Measurements from ENCODE around the gene COL3A1.

COL3A1 gene

DNA sequence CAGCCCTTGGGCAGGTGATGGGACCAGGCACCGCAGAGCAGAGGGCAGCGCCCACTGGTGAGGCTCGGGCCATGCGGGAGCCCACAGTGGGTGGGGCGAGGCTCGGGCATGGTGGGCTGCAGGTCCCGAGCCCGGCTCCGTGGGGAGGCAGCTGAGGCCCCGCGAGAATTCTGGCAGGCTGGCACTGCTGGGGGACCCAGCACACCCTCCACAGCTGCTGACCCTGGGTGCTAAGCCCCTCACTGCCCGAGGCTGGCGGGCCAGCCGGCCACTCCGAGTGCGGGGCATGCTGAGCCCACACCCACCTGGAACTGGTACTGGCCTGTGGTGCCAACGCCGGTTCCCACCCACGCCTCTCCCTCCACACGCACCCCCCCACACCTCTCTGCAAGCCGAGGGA is 29.7 kb upstream of the COL3A1 start:
- TF ChIP-seq, protein P1, sequence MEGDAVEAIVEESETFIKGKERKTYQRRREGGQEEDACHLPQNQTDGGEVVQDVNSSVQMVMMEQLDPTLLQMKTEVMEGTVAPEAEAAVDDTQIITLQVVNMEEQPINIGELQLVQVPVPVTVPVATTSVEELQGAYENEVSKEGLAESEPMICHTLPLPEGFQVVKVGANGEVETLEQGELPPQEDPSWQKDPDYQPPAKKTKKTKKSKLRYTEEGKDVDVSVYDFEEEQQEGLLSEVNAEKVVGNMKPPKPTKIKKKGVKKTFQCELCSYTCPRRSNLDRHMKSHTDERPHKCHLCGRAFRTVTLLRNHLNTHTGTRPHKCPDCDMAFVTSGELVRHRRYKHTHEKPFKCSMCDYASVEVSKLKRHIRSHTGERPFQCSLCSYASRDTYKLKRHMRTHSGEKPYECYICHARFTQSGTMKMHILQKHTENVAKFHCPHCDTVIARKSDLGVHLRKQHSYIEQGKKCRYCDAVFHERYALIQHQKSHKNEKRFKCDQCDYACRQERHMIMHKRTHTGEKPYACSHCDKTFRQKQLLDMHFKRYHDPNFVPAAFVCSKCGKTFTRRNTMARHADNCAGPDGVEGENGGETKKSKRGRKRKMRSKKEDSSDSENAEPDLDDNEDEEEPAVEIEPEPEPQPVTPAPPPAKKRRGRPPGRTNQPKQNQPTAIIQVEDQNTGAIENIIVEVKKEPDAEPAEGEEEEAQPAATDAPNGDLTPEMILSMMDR (IDR thresholded peaks at IDR 0.05): no peak
- Mint-ChIP-seq H3K27ac (no peak overlapping the region), H3K4me3 (no peak overlapping the region), H3K9me3 (peaks cover 9% of the 10 kb centered on the region), H3K27me3 (ENCODE audit: low read depth, poor library complexity) (no peaks in the 10 kb centered on the region), H3K4me1 (no peaks in the 10 kb centered on the region), H3K36me3 (ENCODE audit: low read depth) (no peaks in the 10 kb centered on the region)
- DNase-seq: no peak

DNA sequence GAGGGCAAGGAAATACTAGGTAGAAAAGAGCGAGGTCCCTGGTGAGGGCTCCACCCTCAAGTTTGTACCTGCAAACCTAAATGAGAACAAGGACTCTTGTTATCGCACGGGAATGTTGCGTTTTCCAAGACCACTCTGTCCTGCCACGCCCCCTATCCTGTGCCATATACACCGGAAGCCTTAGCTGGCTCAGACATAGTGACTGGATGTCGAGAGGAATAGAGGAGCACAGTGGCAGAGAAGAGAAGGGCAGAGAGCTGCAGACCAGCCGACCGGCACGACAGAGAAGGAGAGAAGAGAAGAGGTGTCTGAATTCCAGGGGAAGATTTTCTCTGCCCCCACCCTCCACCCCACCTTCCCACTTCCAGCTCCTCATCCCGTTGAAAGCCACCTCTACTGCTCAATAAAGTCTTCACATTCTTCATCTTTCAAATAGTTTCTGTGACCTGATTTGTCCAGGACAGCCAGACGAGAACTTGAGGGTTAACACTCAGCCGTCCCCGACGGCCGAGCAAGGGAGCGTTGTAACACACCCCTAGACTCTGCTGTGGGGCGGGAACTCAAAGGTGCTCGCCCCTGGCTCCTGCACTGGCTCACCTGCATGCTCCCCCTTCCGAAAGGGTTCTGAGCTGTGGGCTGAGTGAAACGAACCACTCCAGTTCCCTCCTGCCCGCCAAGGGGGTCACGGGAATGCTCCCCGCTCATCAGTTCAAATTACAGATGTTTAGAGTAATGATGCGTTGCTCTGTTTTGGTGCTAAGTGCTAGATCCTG is 24.9 kb upstream of the COL3A1 start:
- Mint-ChIP-seq H3K36me3 (ENCODE audit: low read depth) (no peaks in the 10 kb centered on the region), H3K4me1 (no peaks in the 10 kb centered on the region), H3K9me3 (peaks cover 9% of the 10 kb centered on the region), H3K27ac (no peak overlapping the region), H3K27me3 (ENCODE audit: low read depth, poor library complexity) (no peaks in the 10 kb centered on the region), H3K4me3 (no peak overlapping the region)
- DNase-seq: no peak
- TF ChIP-seq, protein P1 (IDR thresholded peaks at IDR 0.05): no peak

DNA sequence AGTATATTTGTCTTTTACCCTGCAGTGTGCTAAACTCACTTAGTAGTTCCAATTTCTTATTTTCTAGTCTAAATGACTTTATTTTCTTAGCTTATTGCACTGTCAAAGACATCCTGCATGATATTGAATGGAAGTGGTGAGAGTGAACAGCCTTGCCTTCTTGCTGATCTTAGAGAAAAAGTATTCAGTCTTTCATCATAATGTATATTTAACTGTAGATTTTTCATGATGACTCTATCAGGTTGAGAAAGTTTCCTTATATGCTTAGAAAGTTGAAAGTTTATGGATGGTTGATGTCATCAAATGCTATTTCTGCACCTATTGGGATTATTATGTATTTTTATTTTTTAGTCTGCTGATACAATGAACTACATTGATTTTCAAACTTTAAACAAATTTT is 21.3 kb upstream of the COL3A1 start:
- TF ChIP-seq, protein P1 (IDR thresholded peaks at IDR 0.05): no peak
- H3K27me3 Mint-ChIP-seq (ENCODE audit: low read depth, poor library complexity): no peaks in the 10 kb centered on the region
- H3K36me3 Mint-ChIP-seq (ENCODE audit: low read depth): no peaks in the 10 kb centered on the region
- H3K27ac Mint-ChIP-seq: no peak overlapping the region
- no peaks in the 10 kb centered on the region for H3K9me3 Mint-ChIP-seq
- no peaks in the 10 kb centered on the region for H3K4me1 Mint-ChIP-seq
- no peak overlapping the region for H3K4me3 Mint-ChIP-seq
- DNase-seq: no peak

DNA sequence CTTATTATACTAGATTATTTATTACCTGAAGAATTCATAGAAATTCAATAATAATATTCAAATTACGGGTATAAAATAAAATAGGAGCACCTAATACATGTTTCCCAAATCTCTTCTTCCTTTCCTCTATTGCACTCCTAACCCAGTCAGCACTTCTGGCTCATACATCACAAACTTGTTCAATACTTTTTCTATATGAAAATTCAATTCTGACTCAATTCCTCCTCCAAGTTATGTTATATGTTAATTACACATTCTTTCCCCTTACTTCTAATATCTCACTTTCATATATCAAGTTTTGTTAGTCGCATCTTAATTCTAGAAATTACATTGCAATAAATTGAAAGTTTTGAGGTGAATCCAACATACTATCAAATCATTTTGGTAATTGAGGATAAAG is 17.9 kb upstream of the COL3A1 start:
- Mint-ChIP-seq H3K4me3 (no peak overlapping the region), H3K4me1 (no peaks in the 10 kb centered on the region), H3K27me3 (ENCODE audit: low read depth, poor library complexity) (no peaks in the 10 kb centered on the region), H3K36me3 (ENCODE audit: low read depth) (no peaks in the 10 kb centered on the region), H3K9me3 (no peaks in the 10 kb centered on the region), H3K27ac (no peak overlapping the region)
- TF ChIP-seq, protein P1 (IDR thresholded peaks at IDR 0.05): no peak
- no peak for DNase-seq

DNA sequence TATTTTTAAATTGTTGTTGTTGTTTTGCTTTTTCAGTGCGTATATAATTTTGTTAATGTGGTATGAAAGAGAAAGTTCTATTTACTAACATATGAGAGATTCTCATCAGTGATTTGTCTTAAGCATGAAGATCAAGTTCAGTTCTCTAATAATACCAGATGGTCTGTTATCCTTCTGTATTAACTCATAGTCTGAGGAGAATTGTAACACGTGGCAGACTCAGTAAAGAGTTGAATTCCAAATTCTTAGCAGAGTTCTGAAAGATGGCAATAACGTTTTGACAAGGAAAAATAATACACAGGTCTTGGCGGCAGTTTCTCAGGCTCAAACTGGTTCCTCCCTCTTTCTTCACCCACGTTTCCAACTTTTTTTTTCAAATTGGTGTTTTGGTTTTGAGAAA is 17.2 kb upstream of the COL3A1 start:
- no peak overlapping the region for H3K4me3 Mint-ChIP-seq
- H3K27ac Mint-ChIP-seq: no peak overlapping the region
- H3K36me3 Mint-ChIP-seq (ENCODE audit: low read depth): no peaks in the 10 kb centered on the region
- no peaks in the 10 kb centered on the region for H3K27me3 Mint-ChIP-seq (ENCODE audit: low read depth, poor library complexity)
- H3K9me3 Mint-ChIP-seq: no peaks in the 10 kb centered on the region
- DNase-seq: no peak
- TF ChIP-seq, protein P1 (IDR thresholded peaks at IDR 0.05): no peak
- no peaks in the 10 kb centered on the region for H3K4me1 Mint-ChIP-seq

DNA sequence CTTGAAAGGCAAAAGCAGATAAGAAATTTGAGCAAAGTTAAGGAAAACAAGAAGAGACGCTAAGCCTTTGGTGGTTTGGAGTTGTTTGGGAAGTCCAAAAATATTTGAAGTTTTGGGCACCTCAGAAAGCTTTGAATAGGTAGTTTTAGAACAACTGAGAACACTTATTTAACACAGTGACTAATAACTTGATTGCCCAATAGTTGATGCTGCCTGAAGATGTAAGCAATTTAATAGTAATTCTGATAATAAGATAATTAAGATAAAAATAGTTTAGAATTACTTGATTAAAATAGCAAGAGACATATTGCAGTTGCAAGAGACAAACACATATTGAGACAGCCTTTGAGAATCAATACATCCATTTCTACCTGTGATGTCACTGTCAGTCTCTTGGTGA is 16.5 kb upstream of the COL3A1 start:
- H3K36me3 Mint-ChIP-seq (ENCODE audit: low read depth): no peaks in the 10 kb centered on the region
- no peaks in the 10 kb centered on the region for H3K27me3 Mint-ChIP-seq (ENCODE audit: low read depth, poor library complexity)
- no peaks in the 10 kb centered on the region for H3K9me3 Mint-ChIP-seq
- H3K4me1 Mint-ChIP-seq: no peaks in the 10 kb centered on the region
- TF ChIP-seq, protein P1 (IDR thresholded peaks at IDR 0.05): no peak
- DNase-seq: no peak
- no peak overlapping the region for H3K4me3 Mint-ChIP-seq
- H3K27ac Mint-ChIP-seq: no peak overlapping the region
